HuH-7 (cell line): ENCODE measurements around the gene SLC22A1.
"Not testable (repeated sequence)": the region's sequence is repeated elsewhere in the genome, so short reads cannot be mapped to it uniquely, and the experiment has no call there.

Experiments
- DNase-seq: peaks from one replicate; pipeline ENCODE4 v3.0.0; 2011; ENCODE audit warnings: low spot score

Gene SLC22A1

GRCh38 chr6:160121558-160121957, at the start of gene SLC22A1:
Gene SLC22A1, plus strand, starts transcription at chr6:160121815. Its CDS starts 121 bp downstream, at chr6:160121936.
- DNase-seq: no peak

GRCh38 chr6:160073272-160073671, 48.3 kb upstream of the SLC22A1 start:
- no peak for DNase-seq

- DNase-seq: no peak
These were observed 45.6 kb upstream of the SLC22A1 start for GRCh38 chr6:160076009-160076408.

GRCh38 chr6:160077024-160077423, 44.6 kb upstream of the SLC22A1 start:
- no peak for DNase-seq

- no peak for DNase-seq
These were observed 44.1 kb upstream of the SLC22A1 start for GRCh38 chr6:160077526-160077925.

GRCh38 chr6:160078883-160079685, 42.5 kb upstream of the SLC22A1 start:
- DNase-seq: no peak

GRCh38 chr6:160079686-160080043, 42.0 kb upstream of the SLC22A1 start:
- DNase-seq: no peak

- DNase-seq: no peak
These were observed 41.5 kb upstream of the SLC22A1 start for GRCh38 chr6:160080097-160080496.

- no peak for DNase-seq
These were observed 40.2 kb upstream of the SLC22A1 start for GRCh38 chr6:160081398-160081797.

- DNase-seq: no peak
These were observed 39.0 kb upstream of the SLC22A1 start for GRCh38 chr6:160082627-160083026.

- no peak for DNase-seq
These were observed 37.3 kb upstream of the SLC22A1 start for GRCh38 chr6:160084198-160084776.

- no peak for DNase-seq
These were observed 36.4 kb upstream of the SLC22A1 start for GRCh38 chr6:160085226-160085625.

GRCh38 chr6:160085713-160086505, 35.7 kb upstream of the SLC22A1 start:
- no peak for DNase-seq

GRCh38 chr6:160086754-160087153, 34.9 kb upstream of the SLC22A1 start:
- no peak for DNase-seq

GRCh38 chr6:160088069-160088783, 33.4 kb upstream of the SLC22A1 start:
- DNase-seq: peak; percentile 89

GRCh38 chr6:160088784-160089533, 32.7 kb upstream of the SLC22A1 start:
- DNase-seq: no peak

GRCh38 chr6:160089534-160089897, 32.1 kb upstream of the SLC22A1 start:
- DNase-seq: no peak

GRCh38 chr6:160090442-160091239, 31.0 kb upstream of the SLC22A1 start:
- not testable (repeated sequence) for DNase-seq

GRCh38 chr6:160092176-160092575, 29.4 kb upstream of the SLC22A1 start:
- DNase-seq: not testable (repeated sequence)

- DNase-seq: no peak
These were observed 29.0 kb upstream of the SLC22A1 start for GRCh38 chr6:160092602-160093001.

- no peak for DNase-seq
These were observed 28.6 kb upstream of the SLC22A1 start for GRCh38 chr6:160093061-160093460.
